ENCODE measurements around the gene PEX13.
"Not testable (repeated sequence)": the region's sequence is repeated elsewhere in the genome, so short reads cannot be mapped to it uniquely, and the experiment has no call there.

Gene PEX13

DNA sequence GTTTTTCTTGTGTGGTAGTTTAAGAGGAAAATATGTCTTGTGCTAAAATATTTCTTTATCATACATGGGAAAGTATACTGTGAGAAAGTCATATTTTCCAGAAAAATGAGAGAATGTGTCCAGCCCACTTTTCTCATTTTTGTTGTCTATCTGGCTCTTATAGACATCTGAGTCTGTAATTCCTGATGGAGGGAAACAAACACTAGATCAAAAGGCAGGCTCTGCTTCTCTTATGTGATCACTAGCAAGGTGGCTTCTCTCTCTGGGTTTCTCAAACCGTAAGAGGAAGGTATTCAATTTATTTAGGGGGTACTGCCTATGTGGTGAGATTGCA is 40.0 kb upstream of the PEX13 start:
- H3K4me3 ChIP-seq (ENCODE audit: control insufficient read depth in 1 of 7, extremely low read depth in 1 of 7, insufficient read depth in 4 of 7, low read depth in 2 of 7, low read length in 6 of 7) = no peak overlapping the region
- no peaks in the 10 kb centered on the region for H3K27me3 ChIP-seq (replicated peaks in 2 of 5; ENCODE audit: control insufficient read depth in 4 of 5, insufficient read depth in 5 of 5, low read length in 4 of 5)
- H3K27ac ChIP-seq (ENCODE audit: insufficient read depth in 1 of 2, low read depth in 1 of 2, low read length in 2 of 2, poor library complexity in 1 of 2, severe bottlenecking in 2 of 2) = no peak overlapping the region
- POLR2A ChIA-PET = no interaction called here
- no peaks in the 10 kb centered on the region for H3K9me3 ChIP-seq (ENCODE audit: control extremely low read depth in 1 of 5, control insufficient read depth in 4 of 5, insufficient read depth in 2 of 5, low read depth in 1 of 5, low read length in 4 of 5)
- H3K36me3 ChIP-seq (ENCODE audit: control insufficient read depth in 4 of 4, insufficient read depth in 4 of 4, low read length in 3 of 4) = peaks cover 0 to 3% (median 0%) of the 10 kb centered on the region in 4 experiments
- DNase-seq = no peak
- CTCF ChIA-PET = interaction anchor here (1.7 to 2.2 kb wide), 2 partner anchors 9 to 10 kb away, joined by 4 to 5 read pairs; no protein-coding TSS in a partner anchor
- WGBS (ENCODE audit: insufficient coverage) = no CpG with 5 or more reads among the region's 1 CpG
- peaks cover 0 to 9% (median 1%) of the 10 kb centered on the region in 4 experiments for H3K4me1 ChIP-seq (ENCODE audit: control extremely low read depth in 1 of 4, control insufficient read depth in 4 of 4, insufficient read depth in 4 of 4, low read length in 3 of 4)

GRCh38 chr2:60979231-60979630 is 38.3 kb upstream of the PEX13 start:
- no peak overlapping the region for H3K27ac ChIP-seq (ENCODE audit: insufficient read depth in 1 of 2, low read depth in 1 of 2, low read length in 2 of 2, poor library complexity in 1 of 2, severe bottlenecking in 2 of 2)

GRCh38 chr2:60980071-60980815 is 37.3 kb upstream of the PEX13 start:
- H3K27ac ChIP-seq (ENCODE audit: insufficient read depth in 1 of 2, low read depth in 1 of 2, low read length in 2 of 2, poor library complexity in 1 of 2, severe bottlenecking in 2 of 2) = no peak overlapping the region
- no peaks in the 10 kb centered on the region for H3K27me3 ChIP-seq (replicated peaks in 2 of 5; ENCODE audit: control insufficient read depth in 4 of 5, insufficient read depth in 5 of 5, low read length in 4 of 5)
- H3K4me3 ChIP-seq (ENCODE audit: control insufficient read depth in 1 of 7, extremely low read depth in 1 of 7, insufficient read depth in 4 of 7, low read depth in 2 of 7, low read length in 6 of 7) = no peak overlapping the region
- H3K36me3 ChIP-seq (ENCODE audit: control insufficient read depth in 4 of 4, insufficient read depth in 4 of 4, low read length in 3 of 4) = peaks cover 0 to 3% (median 0%) of the 10 kb centered on the region in 4 experiments
- peaks cover 0 to 14% (median 2%) of the 10 kb centered on the region in 4 experiments for H3K4me1 ChIP-seq (ENCODE audit: control extremely low read depth in 1 of 4, control insufficient read depth in 4 of 4, insufficient read depth in 4 of 4, low read length in 3 of 4)
- 100% methylated on average over 2 of the region's 3 CpGs for WGBS (ENCODE audit: insufficient coverage)
- no peaks in the 10 kb centered on the region for H3K9me3 ChIP-seq (ENCODE audit: control extremely low read depth in 1 of 5, control insufficient read depth in 4 of 5, insufficient read depth in 2 of 5, low read depth in 1 of 5, low read length in 4 of 5)
- no peak for DNase-seq
- CTCF ChIA-PET = interaction anchor here (1.0 kb wide), 1 partner anchor 21 kb away, joined by 3 read pairs; no protein-coding TSS in a partner anchor
- POLR2A ChIA-PET = no interaction called here

More at GRCh38 chr2:60979231-60979630, 38.3 kb upstream of the PEX13 start:
- peaks cover 0 to 3% (median 0%) of the 10 kb centered on the region in 4 experiments for H3K36me3 ChIP-seq (ENCODE audit: control insufficient read depth in 4 of 4, insufficient read depth in 4 of 4, low read length in 3 of 4)
- ChIA-PET CTCF (interaction anchor here (0.5 kb wide), 1 partner anchor 160 kb away, joined by 4 read pairs; no protein-coding TSS in a partner anchor), POLR2A (no interaction called here)
- WGBS (ENCODE audit: insufficient coverage) = no CpG with 5 or more reads among the region's 4 CpGs
- H3K4me1 ChIP-seq (ENCODE audit: control extremely low read depth in 1 of 4, control insufficient read depth in 4 of 4, insufficient read depth in 4 of 4, low read length in 3 of 4) = peaks cover 0 to 9% (median 1%) of the 10 kb centered on the region in 4 experiments
- H3K9me3 ChIP-seq (ENCODE audit: control extremely low read depth in 1 of 5, control insufficient read depth in 4 of 5, insufficient read depth in 2 of 5, low read depth in 1 of 5, low read length in 4 of 5) = no peaks in the 10 kb centered on the region
- H3K27me3 ChIP-seq (replicated peaks in 2 of 5; ENCODE audit: control insufficient read depth in 4 of 5, insufficient read depth in 5 of 5, low read length in 4 of 5) = no peaks in the 10 kb centered on the region
- no peak overlapping the region for H3K4me3 ChIP-seq (ENCODE audit: control insufficient read depth in 1 of 7, extremely low read depth in 1 of 7, insufficient read depth in 4 of 7, low read depth in 2 of 7, low read length in 6 of 7)
- peak in 1 of 3 donors; percentile 8 for DNase-seq

GRCh38 chr2:60982066-60982465 is 35.5 kb upstream of the PEX13 start:
- H3K9me3 ChIP-seq (ENCODE audit: control extremely low read depth in 1 of 5, control insufficient read depth in 4 of 5, insufficient read depth in 2 of 5, low read depth in 1 of 5, low read length in 4 of 5); H3K27ac ChIP-seq (ENCODE audit: insufficient read depth in 1 of 2, low read depth in 1 of 2, low read length in 2 of 2, poor library complexity in 1 of 2, severe bottlenecking in 2 of 2); DNase-seq; H3K36me3 ChIP-seq (ENCODE audit: control insufficient read depth in 4 of 4, insufficient read depth in 4 of 4, low read length in 3 of 4); H3K4me3 ChIP-seq (ENCODE audit: control insufficient read depth in 1 of 7, extremely low read depth in 1 of 7, insufficient read depth in 4 of 7, low read depth in 2 of 7, low read length in 6 of 7); CTCF ChIA-PET; POLR2A ChIA-PET; H3K27me3 ChIP-seq (replicated peaks in 2 of 5; ENCODE audit: control insufficient read depth in 4 of 5, insufficient read depth in 5 of 5, low read length in 4 of 5): not testable (repeated sequence)
- H3K4me1 ChIP-seq (ENCODE audit: control extremely low read depth in 1 of 4, control insufficient read depth in 4 of 4, insufficient read depth in 4 of 4, low read length in 3 of 4) = peaks cover 0 to 17% (median 2%) of the 10 kb centered on the region in 4 experiments
- no CpG with 5 or more reads among the region's 3 CpGs for WGBS (ENCODE audit: insufficient coverage)

GRCh38 chr2:60984720-60985119 is 32.8 kb upstream of the PEX13 start:
- CTCF ChIA-PET = no interaction called here
- Histone ChIP-seq H3K36me3 (ENCODE audit: control insufficient read depth in 4 of 4, insufficient read depth in 4 of 4, low read length in 3 of 4) (no peaks in the 10 kb centered on the region), H3K27me3 (replicated peaks in 2 of 5; ENCODE audit: control insufficient read depth in 4 of 5, insufficient read depth in 5 of 5, low read length in 4 of 5) (no peaks in the 10 kb centered on the region), H3K4me1 (ENCODE audit: control extremely low read depth in 1 of 4, control insufficient read depth in 4 of 4, insufficient read depth in 4 of 4, low read length in 3 of 4) (peaks cover 0 to 15% (median under 1%) of the 10 kb centered on the region in 4 experiments), H3K9me3 (ENCODE audit: control extremely low read depth in 1 of 5, control insufficient read depth in 4 of 5, insufficient read depth in 2 of 5, low read depth in 1 of 5, low read length in 4 of 5) (no peaks in the 10 kb centered on the region), H3K27ac (ENCODE audit: insufficient read depth in 1 of 2, low read depth in 1 of 2, low read length in 2 of 2, poor library complexity in 1 of 2, severe bottlenecking in 2 of 2) (no peak overlapping the region), H3K4me3 (ENCODE audit: control insufficient read depth in 1 of 7, extremely low read depth in 1 of 7, insufficient read depth in 4 of 7, low read depth in 2 of 7, low read length in 6 of 7) (no peak overlapping the region)
- POLR2A ChIA-PET = no interaction called here
- peak in 2 of 3 donors; percentile 46 to 65 for DNase-seq
- WGBS (ENCODE audit: insufficient coverage) = no CpG with 5 or more reads among the region's 1 CpG

DNA sequence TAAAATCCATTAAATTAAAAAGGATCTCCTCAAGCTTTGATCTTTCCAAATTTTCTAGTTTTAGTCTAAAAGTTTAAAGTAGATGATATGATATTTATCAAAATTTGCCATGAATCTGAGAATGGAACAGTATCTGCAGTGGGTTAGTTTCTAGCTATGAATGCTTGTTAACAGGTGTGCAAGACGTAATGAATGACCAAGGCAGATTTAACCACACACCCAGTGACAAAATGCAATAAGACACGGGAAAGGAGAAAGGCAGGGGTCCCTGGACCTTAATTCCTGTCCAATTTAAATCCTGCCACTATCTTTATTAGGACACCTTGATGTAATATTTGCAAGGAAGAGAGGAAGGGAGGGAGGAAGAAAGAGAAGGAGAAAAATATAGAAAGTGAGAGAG is 30.5 kb upstream of the PEX13 start:
- DNase-seq = no peak
- CTCF ChIA-PET = interaction anchor here (1.1 to 1.9 kb wide), 6 partner anchors 9 to 174 kb away, joined by 3 to 7 read pairs (median 3); no protein-coding TSS in a partner anchor

GRCh38 chr2:60987656-60988055 is 29.9 kb upstream of the PEX13 start:
- H3K27ac ChIP-seq (ENCODE audit: insufficient read depth in 1 of 2, low read depth in 1 of 2, low read length in 2 of 2, poor library complexity in 1 of 2, severe bottlenecking in 2 of 2); POLR2A ChIA-PET; H3K36me3 ChIP-seq (ENCODE audit: control insufficient read depth in 4 of 4, insufficient read depth in 4 of 4, low read length in 3 of 4); H3K27me3 ChIP-seq (replicated peaks in 2 of 5; ENCODE audit: control insufficient read depth in 4 of 5, insufficient read depth in 5 of 5, low read length in 4 of 5); DNase-seq; H3K4me3 ChIP-seq (ENCODE audit: control insufficient read depth in 1 of 7, extremely low read depth in 1 of 7, insufficient read depth in 4 of 7, low read depth in 2 of 7, low read length in 6 of 7): not testable (repeated sequence)
- WGBS (ENCODE audit: insufficient coverage) = 100% methylated on average over 3 of the region's 8 CpGs
- Histone ChIP-seq H3K4me1 (ENCODE audit: control extremely low read depth in 1 of 4, control insufficient read depth in 4 of 4, insufficient read depth in 4 of 4, low read length in 3 of 4) (peaks cover 0 to 14% (median under 1%) of the 10 kb centered on the region in 4 experiments), H3K9me3 (ENCODE audit: control extremely low read depth in 1 of 5, control insufficient read depth in 4 of 5, insufficient read depth in 2 of 5, low read depth in 1 of 5, low read length in 4 of 5) (peaks cover 0 to 12% (median 4%) of the 10 kb centered on the region in 5 experiments)
- CTCF ChIA-PET = interaction anchor here (1.1 to 1.9 kb wide), 4 partner anchors 11 to 175 kb away, joined by 3 to 7 read pairs (median 4); no protein-coding TSS in a partner anchor

More for the DNA sequence above, 30.5 kb upstream of the PEX13 start:
- no peak overlapping the region for H3K27ac ChIP-seq (ENCODE audit: insufficient read depth in 1 of 2, low read depth in 1 of 2, low read length in 2 of 2, poor library complexity in 1 of 2, severe bottlenecking in 2 of 2)
- H3K4me1 ChIP-seq (ENCODE audit: control extremely low read depth in 1 of 4, control insufficient read depth in 4 of 4, insufficient read depth in 4 of 4, low read length in 3 of 4) = peaks cover 0 to 14% (median under 1%) of the 10 kb centered on the region in 4 experiments
- H3K36me3 ChIP-seq (ENCODE audit: control insufficient read depth in 4 of 4, insufficient read depth in 4 of 4, low read length in 3 of 4) = no peaks in the 10 kb centered on the region
- H3K4me3 ChIP-seq (ENCODE audit: control insufficient read depth in 1 of 7, extremely low read depth in 1 of 7, insufficient read depth in 4 of 7, low read depth in 2 of 7, low read length in 6 of 7) = no peak overlapping the region
- WGBS (ENCODE audit: insufficient coverage) = no CpG with 5 or more reads among the region's 2 CpGs
- H3K9me3 ChIP-seq (ENCODE audit: control extremely low read depth in 1 of 5, control insufficient read depth in 4 of 5, insufficient read depth in 2 of 5, low read depth in 1 of 5, low read length in 4 of 5) = peaks cover 0 to 8% (median 4%) of the 10 kb centered on the region in 5 experiments
- POLR2A ChIA-PET = no interaction called here
- no peaks in the 10 kb centered on the region for H3K27me3 ChIP-seq (replicated peaks in 2 of 5; ENCODE audit: control insufficient read depth in 4 of 5, insufficient read depth in 5 of 5, low read length in 4 of 5)

Measured in common myeloid progenitor, CD34-positive (primary cell).